NCI-H2081 (cell line): ENCODE data around the gene ATG2A.

Experiments
- DNase-seq, 2 experiments: peaks; one replicate each; lab custom pipeline; 2025; lab: John Stamatoyannopoulos, UW

Gene ATG2A

GRCh38 chr11:64916775-64917662 is at the start of gene ATG2A:
Gene ATG2A, minus strand, starts transcription at chr11:64917209. Its CDS starts 74 bp downstream, at chr11:64917135.
- DNase-seq = peak; percentile 98 to 99

DNA sequence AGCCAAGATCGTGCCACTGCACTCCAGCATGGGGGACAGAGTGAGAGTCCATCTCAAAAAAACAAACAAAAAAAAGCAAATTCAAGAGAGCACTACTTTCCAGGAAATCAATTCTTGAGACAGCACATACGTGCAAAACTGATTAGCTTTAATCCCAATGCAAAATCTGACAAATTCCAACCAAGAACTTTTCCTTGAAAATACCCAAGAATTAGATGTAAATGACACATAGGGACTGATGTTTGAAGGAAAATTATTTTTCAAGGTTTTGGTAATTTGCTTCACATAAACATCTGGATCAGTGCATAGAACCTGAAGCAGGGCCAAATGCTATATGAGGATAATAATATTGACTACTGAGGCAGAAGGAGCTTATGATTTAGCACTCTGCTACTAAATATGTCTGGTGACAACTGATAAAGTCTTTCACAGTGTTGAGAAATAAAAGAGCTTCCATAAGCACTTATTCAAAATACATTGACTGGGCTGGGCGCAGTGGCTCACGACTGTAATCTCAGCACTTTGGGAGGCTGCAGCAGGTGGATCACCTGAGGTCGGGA is 46.1 kb upstream of the ATG2A start:
- no peak for DNase-seq

- no peak for DNase-seq
These were observed 43.7 kb upstream of the ATG2A start for GRCh38 chr11:64960719-64961118.

- no peak for DNase-seq
These were observed 42.5 kb upstream of the ATG2A start for GRCh38 chr11:64959498-64959897.

DNA sequence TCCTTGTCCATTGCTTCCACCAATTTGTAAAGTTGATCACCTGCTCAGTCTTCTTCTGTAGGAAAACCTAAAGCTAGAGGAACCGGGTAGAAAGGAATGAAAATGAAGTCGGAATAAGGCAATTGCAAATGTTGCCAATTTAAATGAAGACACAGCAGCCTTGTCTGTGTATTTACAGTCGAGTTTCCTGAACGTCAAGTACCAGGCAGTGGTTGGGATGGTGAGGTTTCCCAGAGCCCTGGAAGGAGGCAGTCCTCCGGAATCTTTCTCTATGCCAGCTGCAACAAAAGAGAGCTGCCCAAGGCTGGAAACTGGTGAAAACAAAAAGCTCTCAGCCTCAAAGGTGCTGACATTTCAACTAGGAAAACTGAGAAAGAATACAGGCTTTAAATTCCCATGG is 37.2 kb upstream of the ATG2A start:
- DNase-seq = no peak

- no peak for DNase-seq
These were observed 34.5 kb upstream of the ATG2A start for GRCh38 chr11:64951529-64951928.

DNA sequence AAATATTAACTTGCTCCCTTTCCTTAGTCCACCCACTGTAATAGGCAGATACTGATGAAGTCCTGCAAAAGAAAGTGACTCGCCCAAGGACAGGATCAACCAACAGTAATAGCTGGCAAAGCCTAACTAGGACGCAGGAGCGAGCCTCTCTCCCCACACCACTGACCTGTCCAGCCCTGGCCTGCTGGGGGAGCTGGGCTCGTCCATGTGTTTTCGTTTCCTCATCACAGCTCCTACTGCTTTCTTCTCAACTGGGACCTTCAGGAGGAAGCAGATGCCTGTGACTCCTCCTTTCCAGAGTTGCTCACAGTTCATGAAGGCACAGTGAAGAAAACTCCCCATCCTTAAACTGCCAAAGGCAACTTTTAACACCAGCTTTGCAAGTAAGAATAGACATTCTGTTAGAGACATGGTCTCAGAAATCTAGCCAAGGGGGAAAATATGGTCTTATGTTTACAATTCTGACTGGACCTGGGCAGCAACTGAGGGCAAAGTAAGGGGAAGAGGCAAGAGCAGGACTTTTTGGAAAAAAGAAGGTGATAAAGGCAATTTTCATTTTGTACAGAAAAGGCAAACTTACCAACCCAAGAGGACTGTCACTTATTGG is 30.3 kb upstream of the ATG2A start:
- no peak for DNase-seq

- DNase-seq = no peak
These were observed 19.5 kb upstream of the ATG2A start for GRCh38 chr11:64936539-64936938.

- peak; percentile 23 to 38 for DNase-seq
These were observed 18.5 kb upstream of the ATG2A start, which contains the start of gene GPHA2 for GRCh38 chr11:64935359-64936081. Gene GPHA2, minus strand, starts transcription at chr11:64935893. Its CDS starts 433 bp downstream, at chr11:64935460.

DNA sequence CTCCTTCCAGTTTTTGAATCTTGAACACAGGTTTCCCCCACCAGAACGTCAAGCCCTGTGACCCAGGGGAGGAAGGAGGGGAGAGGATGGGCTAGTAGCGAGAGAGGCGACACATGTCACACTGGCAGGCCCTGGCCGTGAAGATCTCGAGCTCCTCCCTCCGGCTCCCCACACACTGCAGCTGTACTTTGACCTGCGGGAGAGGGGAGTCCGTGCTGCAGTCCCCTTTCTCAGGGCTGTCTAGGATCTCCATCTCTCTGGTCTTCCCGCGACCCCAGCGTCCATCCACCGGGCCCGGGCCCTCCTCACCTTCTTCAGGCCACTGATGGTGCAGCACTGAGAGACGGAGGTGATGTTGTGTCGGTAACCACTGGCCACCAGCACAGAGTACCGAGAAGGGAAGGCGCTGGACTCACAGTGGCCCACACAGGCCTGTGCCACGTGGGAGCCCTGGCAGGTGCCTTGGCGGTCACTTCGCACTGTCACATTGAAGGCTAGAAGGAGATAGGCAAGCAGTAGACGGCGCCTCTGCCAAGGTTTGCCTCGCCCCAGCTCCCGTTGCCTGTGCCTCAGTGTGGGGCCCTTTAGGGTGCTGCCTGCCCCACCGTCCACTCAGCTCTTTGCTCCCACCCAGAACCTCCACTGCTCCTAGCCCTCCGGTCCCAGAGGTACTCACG is 17.8 kb upstream of the ATG2A start:
- DNase-seq = no peak

DNA sequence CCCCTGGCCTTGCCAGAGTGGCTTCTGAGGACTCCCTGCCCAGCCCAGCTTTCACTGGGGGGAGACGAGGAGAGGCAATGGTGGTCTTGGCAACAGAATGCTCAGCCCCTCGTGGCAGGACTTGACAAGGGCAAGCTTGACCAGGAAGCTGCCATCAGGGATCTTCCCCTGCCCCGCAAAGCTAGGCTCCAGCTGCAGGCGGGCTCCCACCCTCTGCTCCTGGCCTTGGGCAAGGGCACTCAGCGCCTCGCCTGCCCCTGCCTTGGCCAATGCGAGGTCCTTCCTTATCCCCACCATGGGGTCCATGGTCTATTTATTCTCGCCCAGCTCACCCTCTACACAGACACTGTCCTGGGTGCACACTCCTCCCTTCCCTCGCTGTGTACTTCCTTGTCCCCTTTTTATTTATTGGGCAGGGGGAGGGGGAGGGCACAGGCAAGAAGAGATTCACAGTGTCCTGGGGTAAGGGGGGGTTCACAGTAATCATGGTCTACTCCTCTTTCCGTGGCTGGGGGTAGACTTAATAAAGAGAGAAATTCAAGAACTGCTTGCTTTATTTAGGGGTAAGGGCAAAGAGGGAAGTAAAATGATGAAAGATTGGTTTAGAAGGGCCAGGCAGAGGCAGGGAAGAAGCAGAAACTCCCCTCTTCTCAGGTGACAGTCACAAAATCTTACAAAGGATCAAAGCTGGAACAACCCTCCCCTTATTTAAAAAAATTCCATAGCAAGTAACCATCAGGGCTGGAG is 17.1 kb upstream of the ATG2A start:
- DNase-seq = no peak

GRCh38 chr11:64933213-64933934 is 16.4 kb upstream of the ATG2A start:
- DNase-seq = no peak

DNA sequence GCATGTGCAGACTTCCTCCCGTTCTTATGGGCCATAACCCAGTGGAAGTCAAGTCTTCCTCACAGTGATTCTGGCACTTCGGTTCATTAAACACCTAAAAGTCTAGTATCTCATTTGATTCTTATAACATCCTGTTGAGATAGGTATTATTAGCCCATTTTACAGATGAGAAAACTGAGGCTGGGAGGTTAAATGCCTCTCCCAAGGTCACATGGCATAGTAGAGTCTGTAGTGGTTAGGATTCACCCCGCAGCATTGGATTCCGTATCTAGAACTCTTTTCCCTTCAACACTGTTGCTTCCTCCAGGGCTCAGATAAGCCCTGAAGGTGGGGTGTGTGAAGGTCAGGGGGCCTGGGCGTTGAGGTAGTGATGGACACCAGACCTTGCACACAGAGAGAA is 15.3 kb upstream of the ATG2A start:
- no peak for DNase-seq

GRCh38 chr11:64931290-64931689 is 14.3 kb upstream of the ATG2A start:
- no peak for DNase-seq

- no peak for DNase-seq
These were observed 13.3 kb upstream of the ATG2A start for GRCh38 chr11:64930340-64930739.

GRCh38 chr11:64929625-64930024 is 12.6 kb upstream of the ATG2A start:
- DNase-seq = no peak

GRCh38 chr11:64928957-64929356 is 11.9 kb upstream of the ATG2A start:
- DNase-seq = no peak

- DNase-seq = no peak
These were observed 9.7 kb upstream of the ATG2A start for GRCh38 chr11:64926689-64927088.

GRCh38 chr11:64925536-64926436 is 8.8 kb upstream of the ATG2A start:
- no peak for DNase-seq
